ENCODE measurements around the gene MANF.

The MANF gene

DNA sequence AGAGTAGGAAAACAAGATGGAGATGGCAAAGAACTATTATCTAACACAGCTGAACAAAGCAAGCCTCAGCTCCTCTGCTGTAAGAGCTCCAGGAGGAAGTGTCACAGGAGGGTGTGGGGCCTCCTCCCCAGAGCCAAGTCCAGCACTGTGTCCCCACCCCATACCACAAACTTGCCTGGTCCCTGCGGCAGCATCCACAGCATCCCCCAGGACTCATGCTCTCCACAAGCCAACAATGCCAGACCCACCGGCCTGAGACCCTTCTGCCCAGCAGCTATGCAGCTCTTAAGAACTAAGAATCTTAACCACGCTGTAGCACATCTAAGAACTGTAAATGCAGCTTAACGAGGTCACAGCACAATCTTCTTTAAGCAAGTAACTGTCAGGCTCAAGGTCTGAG, 15.1 kb downstream of the MANF start:
- TF ChIP-seq, protein P1, sequence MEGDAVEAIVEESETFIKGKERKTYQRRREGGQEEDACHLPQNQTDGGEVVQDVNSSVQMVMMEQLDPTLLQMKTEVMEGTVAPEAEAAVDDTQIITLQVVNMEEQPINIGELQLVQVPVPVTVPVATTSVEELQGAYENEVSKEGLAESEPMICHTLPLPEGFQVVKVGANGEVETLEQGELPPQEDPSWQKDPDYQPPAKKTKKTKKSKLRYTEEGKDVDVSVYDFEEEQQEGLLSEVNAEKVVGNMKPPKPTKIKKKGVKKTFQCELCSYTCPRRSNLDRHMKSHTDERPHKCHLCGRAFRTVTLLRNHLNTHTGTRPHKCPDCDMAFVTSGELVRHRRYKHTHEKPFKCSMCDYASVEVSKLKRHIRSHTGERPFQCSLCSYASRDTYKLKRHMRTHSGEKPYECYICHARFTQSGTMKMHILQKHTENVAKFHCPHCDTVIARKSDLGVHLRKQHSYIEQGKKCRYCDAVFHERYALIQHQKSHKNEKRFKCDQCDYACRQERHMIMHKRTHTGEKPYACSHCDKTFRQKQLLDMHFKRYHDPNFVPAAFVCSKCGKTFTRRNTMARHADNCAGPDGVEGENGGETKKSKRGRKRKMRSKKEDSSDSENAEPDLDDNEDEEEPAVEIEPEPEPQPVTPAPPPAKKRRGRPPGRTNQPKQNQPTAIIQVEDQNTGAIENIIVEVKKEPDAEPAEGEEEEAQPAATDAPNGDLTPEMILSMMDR (IDR thresholded peaks at IDR 0.05; ENCODE audit: insufficient read depth, low read depth, low read length, missing control alignments) = no peak
- no peak overlapping the region for H3K4me3 ChIP-seq (ENCODE audit: low read depth, low read length)
- no peak for DNase-seq (ENCODE audit: low read depth)

DNA sequence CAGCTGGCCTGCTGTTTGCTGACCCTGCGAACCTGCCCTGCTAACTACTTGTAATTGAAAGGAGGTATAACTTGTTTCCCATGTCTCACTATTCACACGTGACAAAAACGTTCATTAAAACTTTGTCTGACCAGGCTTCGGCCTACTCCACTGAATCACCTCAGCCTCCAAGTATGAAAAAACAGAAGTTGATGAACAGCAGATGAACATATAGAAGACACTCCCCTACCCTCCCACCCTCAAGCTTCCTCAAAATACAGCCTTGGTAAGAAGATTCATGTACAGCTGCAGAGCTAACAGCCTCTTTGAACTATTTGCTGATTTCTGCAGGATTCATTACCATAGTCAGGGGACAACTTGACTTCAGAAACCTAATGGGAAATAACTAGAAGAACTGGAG, 16.6 kb downstream of the MANF start:
- DNase-seq (ENCODE audit: low read depth) = no peak
- TF ChIP-seq, protein P1 (IDR thresholded peaks at IDR 0.05; ENCODE audit: insufficient read depth, low read depth, low read length, missing control alignments) = no peak
- no peak overlapping the region for H3K4me3 ChIP-seq (ENCODE audit: low read depth, low read length)

DNA sequence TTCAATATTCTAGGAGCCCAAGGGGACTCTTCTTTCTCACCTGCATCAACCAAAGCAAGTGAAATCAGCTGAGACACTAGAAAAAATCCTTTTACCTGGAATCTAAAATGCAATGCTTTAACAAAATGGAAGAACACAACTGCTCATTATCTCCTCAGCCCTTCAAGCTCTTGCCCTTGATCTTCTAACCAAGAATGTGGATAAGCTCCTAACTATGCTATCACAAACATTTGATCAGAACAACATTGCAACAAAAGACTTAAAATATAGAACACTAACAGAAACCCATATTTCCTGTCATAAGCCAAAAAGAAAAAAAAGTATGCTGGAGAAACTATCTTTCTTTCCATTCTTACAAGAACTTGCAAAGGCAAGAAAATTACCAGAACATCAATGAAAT, 18.6 kb downstream of the MANF start:
- DNase-seq (ENCODE audit: low read depth) = no peak
- TF ChIP-seq, protein P1 (IDR thresholded peaks at IDR 0.05; ENCODE audit: insufficient read depth, low read depth, low read length, missing control alignments) = no peak
- no peak overlapping the region for H3K4me3 ChIP-seq (ENCODE audit: low read depth, low read length)

GRCh38 chr3:51408021-51408420, 22.9 kb downstream of the MANF start:
- TF ChIP-seq, protein P1 (IDR thresholded peaks at IDR 0.05; ENCODE audit: insufficient read depth, low read depth, low read length, missing control alignments) = no peak
- DNase-seq (ENCODE audit: low read depth) = no peak
- H3K4me3 ChIP-seq (ENCODE audit: low read depth, low read length) = no peak overlapping the region

DNA sequence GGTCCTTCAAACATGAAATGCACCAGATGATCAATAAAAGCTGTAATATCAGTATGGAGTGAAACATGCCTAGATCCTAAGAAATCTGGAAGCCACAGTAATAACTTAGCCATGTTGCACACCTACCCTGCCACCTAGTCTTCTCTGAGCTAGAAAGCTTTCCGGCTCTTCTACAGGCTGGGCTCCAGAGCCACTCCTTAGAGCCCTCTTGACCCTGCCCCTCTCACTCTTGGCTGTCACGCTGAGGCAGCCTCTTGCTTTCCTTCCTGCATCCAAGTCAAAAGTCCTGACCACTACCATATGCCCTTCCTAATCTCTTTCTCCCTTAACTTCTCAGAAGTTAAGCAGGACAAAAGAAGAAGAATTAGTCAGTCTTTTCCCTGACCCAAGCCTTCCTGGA, 23.7 kb downstream of the MANF start:
- TF ChIP-seq, protein P1 (IDR thresholded peaks at IDR 0.05; ENCODE audit: insufficient read depth, low read depth, low read length, missing control alignments) = no peak
- DNase-seq (ENCODE audit: low read depth) = no peak
- H3K4me3 ChIP-seq (ENCODE audit: low read depth, low read length) = no peak overlapping the region

- no peak for DNase-seq (ENCODE audit: low read depth)
- no peak overlapping the region for H3K4me3 ChIP-seq (ENCODE audit: low read depth, low read length)
- TF ChIP-seq, protein P1 (IDR thresholded peaks at IDR 0.05; ENCODE audit: insufficient read depth, low read depth, low read length, missing control alignments) = no peak
Observed at GRCh38 chr3:51422211-51422610, 37.1 kb downstream of the MANF start.

DNA sequence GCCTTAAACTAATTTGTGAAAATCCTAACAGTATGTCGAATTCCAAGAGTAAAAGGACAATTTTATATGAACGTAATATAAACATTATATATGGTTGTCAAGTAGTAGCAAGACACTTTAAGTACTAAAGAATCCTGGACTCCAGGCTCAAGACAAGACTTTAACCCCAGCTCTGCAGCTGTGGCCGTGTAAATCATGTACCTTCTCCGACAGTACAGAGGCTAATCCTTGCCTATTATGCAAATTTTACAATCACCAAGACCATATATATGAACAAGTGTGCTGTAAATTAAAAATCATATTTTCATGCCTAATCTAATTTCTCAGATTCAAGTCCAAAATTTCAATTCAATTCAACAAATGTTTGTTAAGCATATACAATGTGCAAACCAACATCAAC, 41.8 kb downstream of the MANF start:
- H3K4me3 ChIP-seq (ENCODE audit: low read depth, low read length) = no peak overlapping the region
- TF ChIP-seq, protein P1 (IDR thresholded peaks at IDR 0.05; ENCODE audit: insufficient read depth, low read depth, low read length, missing control alignments) = no peak
- no peak for DNase-seq (ENCODE audit: low read depth)

Measured in GM12865 (cell line).